GOT3 (cell line): ENCODE data around the gene LYST.

Source experiments
- DNase-seq: peaks from one replicate; lab custom pipeline; 2025; ENCODE audit warnings: mixed read lengths; lab: John Stamatoyannopoulos, UW

LYST gene

DNA sequence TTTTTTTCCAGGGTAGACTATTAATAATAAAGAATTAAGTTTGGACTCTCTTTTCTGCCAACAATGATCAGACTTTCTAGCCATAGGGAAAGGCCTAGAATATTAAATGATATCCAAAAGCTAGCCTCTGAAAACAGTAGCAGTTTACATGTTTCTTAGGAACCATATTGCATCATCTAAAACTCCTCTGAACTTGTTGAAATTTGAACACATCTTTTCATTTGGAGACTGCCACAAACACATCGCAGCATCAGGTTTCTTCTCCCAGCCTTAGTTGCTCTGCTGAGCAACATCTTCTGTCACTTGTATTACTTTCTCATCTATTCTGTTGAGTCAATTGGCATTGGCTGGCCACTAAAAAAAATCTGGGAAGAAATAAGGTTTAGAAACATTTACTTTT, 153.9 kb downstream of the LYST start:
- DNase-seq: no peak

- no peak for DNase-seq
These were observed 156.0 kb downstream of the LYST start for GRCh38 chr1:235710687-235711086.

GRCh38 chr1:235709018-235709417, 157.7 kb downstream of the LYST start:
- no peak for DNase-seq

DNA sequence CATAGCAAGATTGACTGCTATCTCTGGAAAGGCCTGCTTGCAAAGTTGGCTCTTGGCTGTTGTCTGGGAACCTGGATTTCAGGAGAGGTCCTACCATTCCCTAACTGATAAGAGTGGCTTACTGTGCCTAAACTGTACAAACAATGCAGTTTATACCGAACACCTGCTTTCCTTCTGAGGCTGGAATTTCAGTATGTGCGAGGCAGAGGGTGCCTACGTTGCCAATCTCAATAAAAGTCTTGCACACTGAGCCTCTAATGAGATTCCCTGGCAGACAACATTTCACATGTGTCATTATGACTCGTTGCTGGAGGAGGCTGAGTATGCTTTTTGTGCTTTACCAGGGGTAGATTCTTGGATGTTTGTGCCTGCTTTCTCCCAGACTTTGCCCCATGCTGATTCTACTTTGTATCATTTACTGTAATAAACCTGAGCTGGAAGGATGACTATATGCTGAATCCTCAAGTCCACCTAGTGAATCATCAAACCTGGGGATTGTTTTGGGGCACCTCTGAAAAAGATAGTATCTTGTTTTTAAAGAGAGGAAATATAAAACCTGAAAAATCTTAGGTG, 158.2 kb downstream of the LYST start:
- DNase-seq: no peak

GRCh38 chr1:235703506-235703905, 163.2 kb downstream of the LYST start:
- DNase-seq: no peak

DNA sequence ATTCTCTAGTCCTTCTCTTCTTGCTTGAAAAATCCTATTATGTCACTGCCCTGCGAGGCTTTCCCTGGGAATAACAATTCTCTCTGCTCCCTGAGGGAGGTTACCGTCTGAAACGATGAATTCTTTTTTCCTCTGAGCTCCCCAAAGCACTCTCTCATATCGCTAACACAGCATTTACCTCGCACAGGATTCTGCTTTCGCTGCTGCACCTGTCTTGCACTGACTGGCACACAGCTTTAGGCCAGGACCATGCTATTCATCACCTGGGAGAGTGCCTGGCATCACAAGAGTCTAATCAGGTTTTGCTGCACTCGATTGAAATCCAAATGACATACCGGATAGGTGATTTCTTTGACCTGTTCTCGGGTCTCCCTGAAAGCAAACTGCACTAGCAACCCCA, 164.3 kb downstream of the LYST start:
- no peak for DNase-seq

- DNase-seq: no peak
These were observed 169.2 kb downstream of the LYST start for GRCh38 chr1:235697508-235697907.

- DNase-seq: no peak
These were observed 177.3 kb downstream of the LYST start for GRCh38 chr1:235689356-235689755.

DNA sequence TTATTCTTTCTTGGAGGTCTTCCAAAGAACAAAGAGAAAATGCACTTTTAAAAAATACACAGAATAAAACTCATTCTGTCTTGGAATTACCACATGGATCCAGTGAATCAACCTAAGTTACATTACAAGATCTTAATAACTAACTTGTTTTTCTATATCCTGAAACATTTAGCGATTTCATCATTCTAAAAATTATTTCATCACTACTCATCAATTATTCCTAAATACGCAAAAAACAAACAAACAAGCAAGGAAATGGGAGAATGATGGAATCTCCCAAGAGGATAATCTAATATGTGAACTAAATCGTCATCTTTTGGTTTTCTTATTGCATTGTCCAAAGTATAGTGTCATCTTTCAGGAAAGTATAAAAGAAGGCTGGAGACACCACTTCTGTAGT, 178.6 kb downstream of the LYST start:
- no peak for DNase-seq

DNA sequence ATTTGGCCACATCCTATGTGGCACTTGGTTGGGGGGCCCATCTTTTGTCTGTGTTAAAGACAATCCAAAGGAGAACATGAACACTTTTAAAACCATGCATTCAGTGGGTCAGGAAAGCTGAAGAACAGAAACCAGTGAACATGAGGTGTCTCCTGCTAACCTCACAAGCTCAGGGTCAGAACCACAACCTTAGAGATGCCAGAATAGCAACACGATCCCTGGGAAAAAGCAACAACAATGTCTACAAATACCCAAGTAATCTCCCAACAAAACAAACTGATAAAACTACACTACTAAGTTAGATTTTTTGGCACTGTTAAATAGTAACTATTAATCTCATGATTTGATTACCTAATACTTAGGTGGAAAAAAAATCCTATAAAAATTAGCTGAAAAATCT, 183.1 kb downstream of the LYST start:
- no peak for DNase-seq

DNA sequence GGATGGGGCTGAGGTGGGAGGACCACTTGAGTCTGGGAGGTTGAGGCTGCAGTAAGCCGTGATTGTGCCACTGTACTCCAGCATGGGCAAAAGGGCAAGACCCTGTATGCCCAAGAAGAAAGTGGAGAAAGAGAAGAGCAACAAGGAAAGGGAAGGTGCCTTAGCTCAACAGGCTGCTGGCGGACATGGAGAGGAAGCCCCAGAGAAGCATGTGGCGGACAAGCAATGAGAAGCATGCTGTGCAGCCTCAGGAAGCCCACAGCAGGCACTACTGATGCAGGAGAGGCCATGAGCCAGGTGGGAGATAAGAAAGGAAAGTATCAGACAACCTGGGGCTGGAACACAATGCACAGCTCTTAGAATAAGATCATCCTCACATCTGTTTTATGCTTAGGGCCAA, 184.5 kb downstream of the LYST start:
- no peak for DNase-seq

GRCh38 chr1:235679644-235680043, 187.1 kb downstream of the LYST start:
- DNase-seq: no peak

DNA sequence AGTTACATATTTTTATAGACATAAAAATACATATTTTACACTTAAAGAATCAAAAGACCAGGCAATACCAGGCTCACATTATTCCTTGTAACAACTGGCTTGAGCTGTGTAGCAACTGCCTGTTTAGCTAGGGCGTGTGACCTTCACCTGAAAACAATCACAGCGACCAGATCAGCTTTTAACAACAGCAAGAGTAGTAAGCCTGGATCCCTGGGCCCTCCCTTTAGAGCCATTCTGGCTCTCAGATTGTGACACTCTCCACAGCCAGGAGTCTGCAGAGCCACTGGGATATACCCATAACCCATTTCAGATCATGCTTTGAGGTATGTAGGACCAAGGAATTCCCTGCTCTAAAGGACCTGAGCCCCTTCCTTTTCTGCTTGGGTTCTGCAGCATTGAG, 187.7 kb downstream of the LYST start:
- no peak for DNase-seq

- DNase-seq: no peak
These were observed 191.4 kb downstream of the LYST start for GRCh38 chr1:235675152-235675890.

- no peak for DNase-seq
These were observed 192.7 kb downstream of the LYST start for GRCh38 chr1:235673981-235674380.

DNA sequence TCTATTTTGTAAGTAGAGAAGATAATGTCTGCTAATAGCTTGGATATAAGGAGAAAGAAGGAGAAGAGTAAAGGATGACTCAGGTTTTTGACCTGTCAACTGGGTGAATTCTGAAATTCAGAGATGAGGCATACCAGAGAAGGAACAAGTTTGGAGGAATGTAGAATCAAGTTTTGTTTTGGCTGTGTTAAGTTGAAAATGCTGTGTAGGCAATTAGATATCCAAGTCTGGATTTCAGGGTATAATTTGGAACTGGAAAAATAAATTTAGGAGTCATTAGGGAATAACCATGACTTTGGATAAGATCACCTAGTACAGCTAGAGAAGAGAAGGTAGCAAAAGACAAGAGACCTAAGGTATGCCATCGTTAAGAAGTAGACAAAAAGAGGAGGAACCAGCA, 194.7 kb downstream of the LYST start:
- DNase-seq: no peak

DNA sequence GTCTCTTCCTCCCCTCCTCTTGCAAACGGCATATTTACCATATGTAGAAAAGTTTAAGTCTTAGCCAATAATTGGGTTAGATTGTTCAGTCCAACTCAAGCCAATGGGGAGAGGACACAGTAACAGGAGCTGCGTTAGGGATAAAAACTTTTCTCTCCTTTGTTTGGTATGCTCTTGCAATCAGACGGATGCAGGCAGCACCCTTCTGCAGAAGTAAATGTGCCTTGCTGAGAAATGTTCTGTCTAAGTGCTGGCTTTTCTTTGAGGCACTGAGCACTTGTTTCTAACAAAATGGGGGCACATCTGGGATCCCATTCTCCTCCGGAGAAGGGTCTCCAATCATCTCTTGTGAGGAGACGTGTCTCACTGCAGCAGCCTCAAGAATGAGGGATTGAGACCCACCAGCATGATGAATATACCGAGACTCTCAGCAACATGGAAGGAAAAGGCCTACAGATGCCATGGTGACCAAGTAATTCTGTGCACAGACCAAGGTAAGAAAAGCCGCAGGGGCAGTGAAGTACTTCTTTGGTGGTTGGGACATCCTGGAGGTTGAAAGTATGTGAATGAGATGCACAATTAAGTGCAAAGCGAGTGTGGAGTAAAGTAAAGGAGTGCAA, 196.4 kb downstream of the LYST start:
- no peak for DNase-seq

- no peak for DNase-seq
These were observed 197.4 kb downstream of the LYST start for GRCh38 chr1:235669277-235669676.

GRCh38 chr1:235663628-235664027, 203.1 kb downstream of the LYST start:
- DNase-seq: no peak

- DNase-seq: no peak
These were observed 205.1 kb downstream of the LYST start for GRCh38 chr1:235661568-235661967.

- DNase-seq: no peak
These were observed 207.4 kb downstream of the LYST start for GRCh38 chr1:235659186-235659771.

GRCh38 chr1:235657747-235658526, 208.8 kb downstream of the LYST start:
- DNase-seq: no peak
